Effector memory CD8-positive, alpha-beta T cell (primary cell): ENCODE measurements around the gene KCNQ1.

Experiments
- ATAC-seq: fragments of 150-1000 bp; cut with Tn5 transposase; replicated peaks from 2 replicates; pipeline ENCODE4 v1.10.0; 2021; ENCODE audit warnings: mild to moderate bottlenecking, moderate library complexity
- DNase-seq, 3 experiments: peaks; one replicate each; pipeline ENCODE4 v3.0.0; 2021
- H3K27ac Mint-ChIP-seq, 2 donors: one replicate each; pipeline ENCODE4 v1.8.0; 2022; ENCODE audit warnings: mild to moderate bottlenecking in 2 of 2, mixed read lengths in 2 of 2, moderate library complexity in 2 of 2
- H3K27me3 Mint-ChIP-seq, 2 donors: one replicate each; pipeline ENCODE4 v1.8.0; 2022; ENCODE audit warnings: mixed read lengths in 2 of 2
- H3K36me3 Mint-ChIP-seq: one replicate; pipeline ENCODE4 v1.8.0; 2022; ENCODE audit warnings: mild to moderate bottlenecking, moderate library complexity, mixed read lengths; ENCODE audit not compliant: insufficient read depth
- H3K4me1 Mint-ChIP-seq, 2 donors: one replicate each; pipeline ENCODE4 v1.8.0; 2022; ENCODE audit warnings: low read depth in 2 of 2, mixed read lengths in 2 of 2
- H3K4me3 Mint-ChIP-seq, 2 donors: one replicate each; pipeline ENCODE4 v1.8.0; 2022; ENCODE audit warnings: mild to moderate bottlenecking in 2 of 2, mixed read lengths in 2 of 2, moderate library complexity in 2 of 2
- H3K9me3 Mint-ChIP-seq, 2 donors: one replicate each; pipeline ENCODE4 v1.8.0; 2022; ENCODE audit warnings: mixed read lengths in 2 of 2

The KCNQ1 gene

GRCh38 chr11:2889362-2890273 lies 444.8 kb downstream of the KCNQ1 start:
- ATAC-seq (no peak), DNase-seq (no peak)
- Mint-ChIP-seq H3K36me3 (peaks cover 16% of the 10 kb centered on the region), H3K27me3 (no peaks in the 10 kb centered on the region), H3K9me3 (no peaks in the 10 kb centered on the region), H3K4me1 (peaks cover 19 to 24% of the 10 kb centered on the region in 2 donors), H3K4me3 (no peak overlapping the region), H3K27ac (no peak overlapping the region)

GRCh38 chr11:2890466-2891294 lies 445.9 kb downstream of the KCNQ1 start:
- Mint-ChIP-seq H3K36me3 (peaks cover 13% of the 10 kb centered on the region), H3K9me3 (no peaks in the 10 kb centered on the region), H3K27me3 (no peaks in the 10 kb centered on the region), H3K4me1 (peaks cover 16 to 20% of the 10 kb centered on the region in 2 donors), H3K27ac (peak overlapping the region in 1 of 2 donors; percentile 77), H3K4me3 (peak overlapping the region in 1 of 2 donors; percentile 85)
- DNase-seq (no peak), ATAC-seq (no peak)

GRCh38 chr11:2891326-2892214 lies 446.8 kb downstream of the KCNQ1 start:
- ATAC-seq (no peak), DNase-seq (no peak)
- Mint-ChIP-seq H3K4me3 (peak overlapping the region; percentile 83 to 85), H3K27ac (peak overlapping the region; percentile 74 to 77), H3K9me3 (no peaks in the 10 kb centered on the region), H3K27me3 (no peaks in the 10 kb centered on the region), H3K36me3 (peaks cover 12% of the 10 kb centered on the region), H3K4me1 (peaks cover 16 to 20% of the 10 kb centered on the region in 2 donors)

GRCh38 chr11:2892215-2892966 lies 447.6 kb downstream of the KCNQ1 start:
- peak; percentile 53 for ATAC-seq
- Mint-ChIP-seq H3K4me3 (peak overlapping the region; percentile 83 to 85), H3K9me3 (no peaks in the 10 kb centered on the region), H3K4me1 (peaks cover 19 to 20% of the 10 kb centered on the region in 2 donors), H3K36me3 (peaks cover 7% of the 10 kb centered on the region), H3K27ac (peak overlapping the region; percentile 74 to 77), H3K27me3 (no peaks in the 10 kb centered on the region)
- peak; percentile 50 to 55 (median 51) for DNase-seq

GRCh38 chr11:2892967-2893528 lies 448.2 kb downstream of the KCNQ1 start:
- no peaks in the 10 kb centered on the region for H3K27me3 Mint-ChIP-seq
- H3K36me3 Mint-ChIP-seq = peaks cover 7% of the 10 kb centered on the region
- ATAC-seq (peak; percentile 75), DNase-seq (peak in 2 of 3 experiments; percentile 42 to 44)
- H3K27ac Mint-ChIP-seq = peak overlapping the region; percentile 74 to 77
- no peaks in the 10 kb centered on the region for H3K9me3 Mint-ChIP-seq
- H3K4me1 Mint-ChIP-seq = peaks cover 25% of the 10 kb centered on the region in 2 donors
- peak overlapping the region; percentile 83 to 85 for H3K4me3 Mint-ChIP-seq

- Mint-ChIP-seq H3K27me3 (no peaks in the 10 kb centered on the region), H3K4me1 (peaks cover 26 to 31% of the 10 kb centered on the region in 2 donors), H3K4me3 (no peak overlapping the region), H3K9me3 (no peaks in the 10 kb centered on the region), H3K36me3 (peaks cover 7% of the 10 kb centered on the region), H3K27ac (peak overlapping the region; percentile 44 to 81)
- DNase-seq (no peak), ATAC-seq (no peak)
Measured at GRCh38 chr11:2893935-2894334, 449.1 kb downstream of the KCNQ1 start.

- H3K4me3 Mint-ChIP-seq = no peak overlapping the region
- peaks cover 11% of the 10 kb centered on the region for H3K36me3 Mint-ChIP-seq
- peak overlapping the region; percentile 66 to 81 for H3K27ac Mint-ChIP-seq
- no peak for DNase-seq
- no peaks in the 10 kb centered on the region for H3K27me3 Mint-ChIP-seq
- no peaks in the 10 kb centered on the region for H3K9me3 Mint-ChIP-seq
- H3K4me1 Mint-ChIP-seq = peaks cover 40 to 43% of the 10 kb centered on the region in 2 donors
- ATAC-seq = no peak
Measured at GRCh38 chr11:2896047-2896446, 451.2 kb downstream of the KCNQ1 start.

GRCh38 chr11:2897048-2897447 lies 452.2 kb downstream of the KCNQ1 start:
- no peaks in the 10 kb centered on the region for H3K9me3 Mint-ChIP-seq
- ATAC-seq (no peak), DNase-seq (no peak)
- H3K27ac Mint-ChIP-seq = peak overlapping the region in 1 of 2 donors; percentile 95
- peaks cover 36 to 43% of the 10 kb centered on the region in 2 donors for H3K4me1 Mint-ChIP-seq
- no peaks in the 10 kb centered on the region for H3K27me3 Mint-ChIP-seq
- no peak overlapping the region for H3K4me3 Mint-ChIP-seq
- peaks cover 11% of the 10 kb centered on the region for H3K36me3 Mint-ChIP-seq

- Mint-ChIP-seq H3K27ac (peak overlapping the region; percentile 90 to 95), H3K4me1 (peaks cover 33 to 40% of the 10 kb centered on the region in 2 donors), H3K27me3 (no peaks in the 10 kb centered on the region), H3K9me3 (no peaks in the 10 kb centered on the region), H3K4me3 (peak overlapping the region; percentile 86 to 92), H3K36me3 (peaks cover 8% of the 10 kb centered on the region)
- peak; percentile 51 to 57 (median 53) for DNase-seq
- ATAC-seq = peak; percentile 77
Measured at GRCh38 chr11:2898366-2899079, 453.7 kb downstream of the KCNQ1 start.
